Measurements from ENCODE around the gene GJB3. TPM values are rescaled to one million over a fixed set of nuclear protein-coding genes. Genes with fewer than 3 reads are reported as not detected.

Gene GJB3
- total and polyA plus RNA-seq, 5 donors from 2014 or later, result not detected

DNA sequence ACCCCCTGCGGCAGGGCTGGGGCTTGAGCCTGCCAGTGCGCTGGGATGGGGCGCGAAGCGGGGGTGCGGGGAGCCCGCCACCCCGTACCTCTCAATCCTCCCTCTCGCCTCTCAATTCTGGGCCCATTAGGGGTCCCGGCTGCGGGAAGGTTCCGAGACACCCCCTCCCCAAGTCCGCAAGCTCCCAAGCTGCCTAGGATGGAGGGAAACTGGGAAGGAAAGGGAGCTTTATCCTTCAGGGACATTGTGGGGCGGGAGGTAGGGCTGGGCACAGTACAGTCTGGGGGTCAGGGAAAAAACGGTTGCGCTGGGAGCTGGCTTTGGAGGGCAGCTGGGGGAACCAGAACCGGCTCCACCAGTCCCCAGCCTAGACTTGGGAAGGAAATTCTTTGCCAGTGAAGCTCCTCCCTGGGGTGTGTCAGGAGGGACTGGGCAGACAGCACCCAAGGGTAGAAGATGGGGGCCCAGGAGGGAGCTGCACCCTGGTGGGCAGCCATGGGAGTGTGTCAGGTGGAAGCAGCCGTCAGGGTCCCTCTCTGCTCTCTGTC is 904 bp downstream of the GJB3 start:
- no peak for ATAC-seq (ENCODE audit: low read depth in 2 of 2)
- peaks cover 9% of the 10 kb centered on the region for H3K4me1 ChIP-seq (ENCODE audit: control insufficient read depth, insufficient read depth, low read length, poor library complexity, severe bottlenecking)
- H3K36me3 ChIP-seq (ENCODE audit: control insufficient read depth, insufficient read depth, low read length), result no peaks in the 10 kb centered on the region
- H3K4me3 ChIP-seq (ENCODE audit: low read depth, low read length), result no peak overlapping the region
- H3K4me3 Mint-ChIP-seq, result no peak overlapping the region
- no peaks in the 10 kb centered on the region for H3K9me3 ChIP-seq (ENCODE audit: control insufficient read depth in 2 of 2, low read length in 2 of 2)
- peaks cover 41% of the 10 kb centered on the region for H3K27me3 Mint-ChIP-seq
- H3K27me3 ChIP-seq (ENCODE audit: control insufficient read depth, insufficient read depth, low read length), result peaks cover 13% of the 10 kb centered on the region
- no peaks in the 10 kb centered on the region for H3K9me3 Mint-ChIP-seq
- no peaks in the 10 kb centered on the region for H3K36me3 Mint-ChIP-seq
- DNase-seq, result no peak
- no peak overlapping the region for H3K27ac ChIP-seq (ENCODE audit: insufficient read depth, low read length, poor library complexity, severe bottlenecking)
- H3K27ac Mint-ChIP-seq, result no peak overlapping the region
- H3K4me1 Mint-ChIP-seq, result peaks cover 0 to 6% (median 2%) of the 10 kb centered on the region in 4 donors

GRCh38 chr1:34784751-34785221 is 3.8 kb downstream of the GJB3 start:
- H3K36me3 ChIP-seq (ENCODE audit: control insufficient read depth, insufficient read depth, low read length), result no peaks in the 10 kb centered on the region
- H3K4me3 ChIP-seq (ENCODE audit: low read depth, low read length), result no peak overlapping the region
- peaks cover 9% of the 10 kb centered on the region for H3K4me1 ChIP-seq (ENCODE audit: control insufficient read depth, insufficient read depth, low read length, poor library complexity, severe bottlenecking)
- H3K36me3 Mint-ChIP-seq, result no peaks in the 10 kb centered on the region
- DNase-seq, result no peak
- H3K27me3 ChIP-seq (ENCODE audit: control insufficient read depth, insufficient read depth, low read length), result peaks cover 7% of the 10 kb centered on the region
- H3K4me3 Mint-ChIP-seq, result no peak overlapping the region
- H3K4me1 Mint-ChIP-seq, result peaks cover 0 to 6% (median 2%) of the 10 kb centered on the region in 4 donors
- H3K9me3 ChIP-seq (ENCODE audit: control insufficient read depth in 2 of 2, low read length in 2 of 2), result no peaks in the 10 kb centered on the region
- H3K27ac Mint-ChIP-seq, result no peak overlapping the region
- H3K27ac ChIP-seq (ENCODE audit: insufficient read depth, low read length, poor library complexity, severe bottlenecking), result no peak overlapping the region
- peaks cover 29% of the 10 kb centered on the region for H3K27me3 Mint-ChIP-seq
- peaks cover 0 to 1% (median 0%) of the 10 kb centered on the region in 7 donors for H3K9me3 Mint-ChIP-seq
- no peak for ATAC-seq (ENCODE audit: low read depth in 2 of 2)

DNA sequence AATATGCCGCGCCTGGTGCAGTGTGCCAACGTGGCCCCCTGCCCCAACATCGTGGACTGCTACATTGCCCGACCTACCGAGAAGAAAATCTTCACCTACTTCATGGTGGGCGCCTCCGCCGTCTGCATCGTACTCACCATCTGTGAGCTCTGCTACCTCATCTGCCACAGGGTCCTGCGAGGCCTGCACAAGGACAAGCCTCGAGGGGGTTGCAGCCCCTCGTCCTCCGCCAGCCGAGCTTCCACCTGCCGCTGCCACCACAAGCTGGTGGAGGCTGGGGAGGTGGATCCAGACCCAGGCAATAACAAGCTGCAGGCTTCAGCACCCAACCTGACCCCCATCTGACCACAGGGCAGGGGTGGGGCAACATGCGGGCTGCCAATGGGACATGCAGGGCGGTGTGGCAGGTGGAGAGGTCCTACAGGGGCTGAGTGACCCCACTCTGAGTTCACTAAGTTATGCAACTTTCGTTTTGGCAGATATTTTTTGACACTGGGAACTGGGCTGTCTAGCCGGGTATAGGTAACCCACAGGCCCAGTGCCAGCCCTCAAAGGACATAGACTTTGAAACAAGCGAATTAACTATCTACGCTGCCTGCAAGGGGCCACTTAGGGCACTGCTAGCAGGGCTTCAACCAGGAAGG is 4.3 kb downstream of the GJB3 start:
- peaks cover 0 to 1% (median 0%) of the 10 kb centered on the region in 7 donors for H3K9me3 Mint-ChIP-seq
- H3K27ac Mint-ChIP-seq, result no peak overlapping the region
- peaks cover 27% of the 10 kb centered on the region for H3K27me3 Mint-ChIP-seq
- Histone ChIP-seq H3K4me1 (ENCODE audit: control insufficient read depth, insufficient read depth, low read length, poor library complexity, severe bottlenecking) (peaks cover 9% of the 10 kb centered on the region), H3K27ac (ENCODE audit: insufficient read depth, low read length, poor library complexity, severe bottlenecking) (no peak overlapping the region), H3K4me3 (ENCODE audit: low read depth, low read length) (no peak overlapping the region), H3K9me3 (ENCODE audit: control insufficient read depth in 2 of 2, low read length in 2 of 2) (no peaks in the 10 kb centered on the region), H3K27me3 (ENCODE audit: control insufficient read depth, insufficient read depth, low read length) (peaks cover 6% of the 10 kb centered on the region), H3K36me3 (ENCODE audit: control insufficient read depth, insufficient read depth, low read length) (no peaks in the 10 kb centered on the region)
- H3K36me3 Mint-ChIP-seq, result no peaks in the 10 kb centered on the region
- DNase-seq (no peak), ATAC-seq (ENCODE audit: low read depth in 2 of 2) (no peak)
- H3K4me3 Mint-ChIP-seq, result no peak overlapping the region
- peaks cover 0 to 6% (median 4%) of the 10 kb centered on the region in 4 donors for H3K4me1 Mint-ChIP-seq

DNA sequence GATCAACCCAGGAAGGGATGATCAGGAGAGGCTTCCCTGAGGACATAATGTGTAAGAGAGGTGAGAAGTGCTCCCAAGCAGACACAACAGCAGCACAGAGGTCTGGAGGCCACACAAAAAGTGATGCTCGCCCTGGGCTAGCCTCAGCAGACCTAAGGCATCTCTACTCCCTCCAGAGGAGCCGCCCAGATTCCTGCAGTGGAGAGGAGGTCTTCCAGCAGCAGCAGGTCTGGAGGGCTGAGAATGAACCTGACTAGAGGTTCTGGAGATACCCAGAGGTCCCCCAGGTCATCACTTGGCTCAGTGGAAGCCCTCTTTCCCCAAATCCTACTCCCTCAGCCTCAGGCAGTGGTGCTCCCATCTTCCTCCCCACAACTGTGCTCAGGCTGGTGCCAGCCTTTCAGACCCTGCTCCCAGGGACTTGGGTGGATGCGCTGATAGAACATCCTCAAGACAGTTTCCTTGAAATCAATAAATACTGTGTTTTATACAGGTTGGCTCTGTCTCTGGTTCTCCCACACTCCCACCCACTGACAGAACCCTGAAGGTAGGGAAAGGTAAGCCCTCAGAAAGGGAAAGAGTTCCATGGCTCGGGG is 5.0 kb downstream of the GJB3 start:
- no peak for ATAC-seq (ENCODE audit: low read depth in 2 of 2)

GRCh38 chr1:34786521-34787325 is 5.7 kb downstream of the GJB3 start:
- ATAC-seq (ENCODE audit: low read depth in 2 of 2) (peak; percentile 69 to 70), DNase-seq (peak; percentile 30 to 69 (median 45))
- H3K27me3 Mint-ChIP-seq, result peaks cover 25% of the 10 kb centered on the region
- H3K4me1 Mint-ChIP-seq, result peaks cover 0 to 6% (median 4%) of the 10 kb centered on the region in 4 donors
- no peak overlapping the region for H3K27ac Mint-ChIP-seq
- no peaks in the 10 kb centered on the region for H3K36me3 Mint-ChIP-seq
- H3K9me3 ChIP-seq (ENCODE audit: control insufficient read depth in 2 of 2, low read length in 2 of 2), result no peaks in the 10 kb centered on the region
- no peak overlapping the region for H3K4me3 ChIP-seq (ENCODE audit: low read depth, low read length)
- H3K36me3 ChIP-seq (ENCODE audit: control insufficient read depth, insufficient read depth, low read length), result no peaks in the 10 kb centered on the region
- H3K4me1 ChIP-seq (ENCODE audit: control insufficient read depth, insufficient read depth, low read length, poor library complexity, severe bottlenecking), result peaks cover 1% of the 10 kb centered on the region
- peaks cover 0 to 2% (median 0%) of the 10 kb centered on the region in 7 donors for H3K9me3 Mint-ChIP-seq
- H3K4me3 Mint-ChIP-seq, result no peak overlapping the region
- no peak overlapping the region for H3K27ac ChIP-seq (ENCODE audit: insufficient read depth, low read length, poor library complexity, severe bottlenecking)
- peaks cover 6% of the 10 kb centered on the region for H3K27me3 ChIP-seq (ENCODE audit: control insufficient read depth, insufficient read depth, low read length)

More for the DNA sequence above, 5.0 kb downstream of the GJB3 start:
- Mint-ChIP-seq H3K9me3 (peaks cover 0 to 1% (median 0%) of the 10 kb centered on the region in 7 donors), H3K4me3 (no peak overlapping the region), H3K4me1 (peaks cover 0 to 6% (median 4%) of the 10 kb centered on the region in 4 donors), H3K36me3 (no peaks in the 10 kb centered on the region), H3K27me3 (peaks cover 26% of the 10 kb centered on the region), H3K27ac (no peak overlapping the region)
- no peak for DNase-seq
- no peaks in the 10 kb centered on the region for H3K9me3 ChIP-seq (ENCODE audit: control insufficient read depth in 2 of 2, low read length in 2 of 2)
- peaks cover 3% of the 10 kb centered on the region for H3K27me3 ChIP-seq (ENCODE audit: control insufficient read depth, insufficient read depth, low read length)
- no peak overlapping the region for H3K27ac ChIP-seq (ENCODE audit: insufficient read depth, low read length, poor library complexity, severe bottlenecking)
- no peaks in the 10 kb centered on the region for H3K36me3 ChIP-seq (ENCODE audit: control insufficient read depth, insufficient read depth, low read length)
- H3K4me1 ChIP-seq (ENCODE audit: control insufficient read depth, insufficient read depth, low read length, poor library complexity, severe bottlenecking), result peaks cover 9% of the 10 kb centered on the region
- no peak overlapping the region for H3K4me3 ChIP-seq (ENCODE audit: low read depth, low read length)

DNA sequence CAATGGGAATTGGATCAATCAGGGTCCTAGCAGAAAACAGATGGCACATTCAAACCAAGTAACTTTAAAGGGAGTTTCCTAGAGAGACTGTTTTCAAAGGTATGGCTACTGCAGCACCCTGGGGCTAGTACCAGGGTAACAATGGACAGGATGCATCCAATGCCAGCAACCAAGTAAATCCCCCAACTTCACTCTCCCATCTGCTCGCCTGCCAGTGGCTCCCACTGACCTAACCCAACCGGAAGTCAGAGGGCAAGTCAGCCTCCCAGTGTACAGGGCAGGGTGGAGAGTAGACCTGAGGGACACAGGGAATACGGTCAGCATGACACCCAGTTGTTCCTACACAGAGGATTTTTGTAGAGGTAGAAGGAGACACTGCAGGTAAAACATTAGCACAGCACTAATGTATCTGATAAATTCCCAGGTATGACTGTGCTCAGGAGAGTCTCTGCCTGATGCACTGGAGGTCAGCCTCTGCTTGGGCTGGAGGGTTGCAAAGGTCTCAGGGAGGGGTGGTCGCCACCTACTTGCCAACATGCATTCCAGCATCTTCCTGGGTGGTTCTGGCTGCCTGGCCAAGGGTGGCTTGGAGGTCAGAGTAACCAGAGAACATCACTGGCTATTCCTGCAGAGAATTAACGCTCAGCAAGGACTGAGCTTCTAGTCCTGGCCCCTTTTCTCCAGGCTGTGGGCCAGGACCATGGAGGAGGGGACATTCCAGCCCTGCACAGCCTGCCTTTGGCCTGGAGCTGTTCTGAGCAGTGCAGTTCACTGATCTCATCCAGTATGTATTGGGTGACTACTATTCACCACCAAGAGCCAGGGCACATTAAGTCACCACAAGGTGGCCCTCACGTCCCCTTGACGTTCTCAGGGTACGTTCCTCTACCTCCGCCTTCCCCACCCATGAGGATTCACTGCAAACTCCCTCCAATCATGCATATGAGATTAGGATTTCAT is 6.7 kb downstream of the GJB3 start:
- Histone ChIP-seq H3K4me1 (ENCODE audit: control insufficient read depth, insufficient read depth, low read length, poor library complexity, severe bottlenecking) (no peaks in the 10 kb centered on the region), H3K36me3 (ENCODE audit: control insufficient read depth, insufficient read depth, low read length) (no peaks in the 10 kb centered on the region), H3K27me3 (ENCODE audit: control insufficient read depth, insufficient read depth, low read length) (peaks cover 7% of the 10 kb centered on the region), H3K9me3 (ENCODE audit: control insufficient read depth in 2 of 2, low read length in 2 of 2) (no peaks in the 10 kb centered on the region), H3K4me3 (ENCODE audit: low read depth, low read length) (no peak overlapping the region), H3K27ac (ENCODE audit: insufficient read depth, low read length, poor library complexity, severe bottlenecking) (no peak overlapping the region)
- no peak for ATAC-seq (ENCODE audit: low read depth in 2 of 2)
- Mint-ChIP-seq H3K4me3 (no peak overlapping the region), H3K4me1 (peaks cover 0 to 9% (median 4%) of the 10 kb centered on the region in 4 donors), H3K27ac (no peak overlapping the region), H3K27me3 (peaks cover 27% of the 10 kb centered on the region), H3K36me3 (no peaks in the 10 kb centered on the region), H3K9me3 (peaks cover 0 to 2% (median 0%) of the 10 kb centered on the region in 7 donors)
- DNase-seq, result peak in 1 of 3 donors; percentile 3

DNA sequence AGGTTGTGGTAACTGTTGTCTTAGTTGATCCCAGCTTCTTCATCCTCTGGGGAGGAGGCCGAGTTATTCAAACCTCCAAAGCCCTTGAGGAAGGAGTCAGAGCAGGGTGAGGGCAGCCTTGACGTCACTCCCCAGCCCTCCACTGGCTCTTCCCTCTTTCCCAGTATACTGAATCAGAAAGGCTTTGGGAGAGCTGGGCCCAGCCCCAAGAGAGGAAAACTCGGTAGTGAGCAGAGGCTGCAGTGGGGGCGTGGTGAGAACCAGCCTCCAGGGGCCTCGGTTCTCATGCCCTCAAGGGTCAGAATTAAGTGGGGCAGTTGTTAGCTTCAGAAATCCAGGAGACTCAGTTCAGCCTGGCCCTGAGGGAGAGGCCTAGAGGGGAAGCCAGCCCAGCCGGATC is 10.0 kb downstream of the GJB3 start:
- Histone ChIP-seq H3K4me3 (ENCODE audit: low read depth, low read length) (no peak overlapping the region), H3K27ac (ENCODE audit: insufficient read depth, low read length, poor library complexity, severe bottlenecking) (no peak overlapping the region), H3K4me1 (ENCODE audit: control insufficient read depth, insufficient read depth, low read length, poor library complexity, severe bottlenecking) (peaks cover 3% of the 10 kb centered on the region), H3K36me3 (ENCODE audit: control insufficient read depth, insufficient read depth, low read length) (no peaks in the 10 kb centered on the region), H3K27me3 (ENCODE audit: control insufficient read depth, insufficient read depth, low read length) (peaks cover 7% of the 10 kb centered on the region), H3K9me3 (ENCODE audit: control insufficient read depth in 2 of 2, low read length in 2 of 2) (no peaks in the 10 kb centered on the region)
- ATAC-seq (ENCODE audit: low read depth in 2 of 2), result no peak
- Mint-ChIP-seq H3K4me1 (peaks cover 0 to 9% (median 5%) of the 10 kb centered on the region in 4 donors), H3K4me3 (no peak overlapping the region), H3K27ac (peak overlapping the region in 1 of 3 donors; percentile 43), H3K27me3 (peaks cover 29% of the 10 kb centered on the region), H3K9me3 (peaks cover 0 to 2% (median 0%) of the 10 kb centered on the region in 7 donors), H3K36me3 (no peaks in the 10 kb centered on the region)
- no peak for DNase-seq

Data from CD4-positive, CD25-positive, alpha-beta regulatory T cell (primary cell).